Hematopoietic multipotent progenitor cell treated with erythropoietin and hydrocortisone succinate and interleukin-3 and kit ligand, for 17 days (in vitro differentiated cells): Measurements from ENCODE around the gene N4BP2L1.
"Not testable (repeated sequence)": the region's sequence is repeated elsewhere in the genome, so short reads cannot be mapped to it uniquely, and the experiment has no call there.

Experiments
- DNase-seq: peaks from one replicate; pipeline ENCODE4 v3.0.0-alpha.2; 2015; ENCODE audit warnings: low spot score

N4BP2L1 gene

DNA sequence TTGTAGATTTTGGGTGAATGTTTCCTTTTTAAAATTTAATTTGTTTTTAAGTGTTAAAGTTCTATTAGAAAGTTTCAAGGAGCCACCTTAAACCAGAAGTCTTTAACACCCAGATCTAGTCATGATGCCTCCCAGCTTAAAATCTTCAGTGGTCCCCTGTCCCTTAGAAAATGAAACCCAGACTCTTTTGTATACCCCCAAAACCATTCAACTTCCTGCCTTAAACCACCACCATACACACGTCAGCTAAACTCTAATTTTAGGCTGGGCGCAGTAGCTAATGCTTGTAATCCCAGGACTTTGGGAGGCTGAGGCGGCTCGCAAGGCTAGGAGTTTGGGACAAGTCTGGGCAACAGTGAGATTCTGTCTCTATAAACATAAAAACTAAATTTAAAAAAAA, 37.9 kb downstream of the N4BP2L1 start:
- no peak for DNase-seq

DNA sequence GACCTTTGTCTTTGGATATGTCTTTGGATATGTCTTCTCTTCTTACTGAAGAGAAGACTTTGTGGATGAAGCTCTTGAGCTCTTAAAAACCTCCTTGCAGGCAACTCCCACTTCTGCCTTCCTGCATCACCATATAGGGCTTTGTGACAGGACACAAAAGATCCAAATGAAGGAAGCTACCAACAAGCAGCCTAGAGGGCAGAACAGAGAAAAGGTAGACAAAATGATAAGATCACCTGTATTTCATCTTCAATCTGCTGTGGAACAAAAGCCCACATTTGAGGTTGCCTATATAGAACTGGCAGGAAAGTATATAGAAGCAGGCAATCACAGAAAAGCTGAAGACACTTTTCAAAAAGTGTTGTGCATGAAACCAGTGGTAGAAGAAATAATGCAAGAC, 42.5 kb downstream of the N4BP2L1 start:
- DNase-seq, result no peak

DNA sequence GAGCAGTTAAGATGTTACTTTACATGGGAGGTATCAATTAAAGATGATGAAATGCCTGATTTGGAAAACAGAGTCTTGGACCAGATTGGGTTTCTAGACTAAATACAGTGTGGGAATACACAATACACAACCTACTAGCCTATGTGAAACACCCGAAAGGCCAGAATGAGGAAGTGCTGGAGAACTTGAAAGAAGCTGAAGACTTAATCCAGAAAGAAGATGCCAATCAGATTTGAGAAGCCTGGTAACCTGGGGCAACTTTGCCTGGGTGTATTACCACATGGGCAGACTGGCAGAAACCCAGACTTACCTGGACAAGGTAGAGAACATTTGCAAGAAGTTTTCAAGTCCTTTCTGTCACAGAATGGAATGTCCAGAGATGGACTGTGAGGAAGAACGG, 43.2 kb downstream of the N4BP2L1 start:
- DNase-seq, result no peak

DNA sequence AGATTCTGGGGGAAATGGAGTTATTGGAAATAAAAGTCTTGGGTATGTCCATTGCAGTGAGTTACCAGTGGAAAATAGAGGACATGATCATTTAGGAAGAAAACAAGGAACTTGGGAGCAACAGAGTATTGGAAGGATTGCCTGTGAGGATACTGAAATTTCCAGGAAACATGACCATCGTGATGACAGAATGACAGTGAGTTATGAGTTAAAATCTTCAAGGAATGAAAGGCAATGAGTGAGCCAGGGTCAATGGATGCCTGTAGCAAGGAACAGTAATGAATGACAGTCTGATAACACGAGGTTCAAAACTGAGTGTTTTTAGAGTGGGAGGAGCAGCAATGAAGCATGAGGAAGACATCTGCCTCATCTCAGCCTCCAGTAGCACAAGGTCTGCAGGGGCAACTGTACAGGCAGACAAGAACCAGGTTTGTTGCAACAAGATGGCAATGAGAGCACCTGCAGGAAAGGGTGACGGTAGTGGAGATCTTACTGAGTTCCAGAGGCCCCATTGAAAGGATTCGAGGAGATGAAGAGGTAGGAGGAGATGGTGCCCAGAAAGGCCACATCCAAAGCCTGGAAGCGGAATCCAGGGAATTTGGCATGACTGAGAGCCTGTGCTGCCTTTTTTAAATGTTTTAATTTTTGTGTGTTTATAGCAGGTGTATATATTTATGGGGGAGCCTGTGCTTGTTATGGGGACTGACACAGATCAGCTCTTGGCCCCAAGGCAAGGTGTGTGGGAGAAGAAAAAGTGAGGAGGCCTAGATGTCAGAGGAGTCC, 43.9 kb downstream of the N4BP2L1 start:
- no peak for DNase-seq

DNA sequence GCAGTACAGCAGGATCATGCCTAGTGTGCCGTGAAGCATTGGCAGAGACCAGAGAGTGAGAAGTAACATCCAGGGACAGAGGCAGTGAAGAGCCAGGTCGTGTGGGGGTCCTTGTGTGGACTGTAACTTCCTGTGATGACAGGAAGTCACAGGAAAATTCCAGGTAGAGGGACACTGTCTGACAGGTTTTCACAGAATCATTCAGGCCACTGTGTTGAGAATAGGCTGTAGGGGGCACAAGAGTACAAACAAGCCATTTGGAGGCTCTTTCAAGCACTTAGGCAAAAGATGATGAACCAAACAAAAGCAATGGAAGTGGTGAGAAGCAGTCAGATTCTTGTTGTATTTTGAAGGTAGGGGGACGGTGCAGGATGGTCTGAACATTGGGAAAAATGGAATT, 46.4 kb downstream of the N4BP2L1 start:
- peak; percentile 59 for DNase-seq

DNA sequence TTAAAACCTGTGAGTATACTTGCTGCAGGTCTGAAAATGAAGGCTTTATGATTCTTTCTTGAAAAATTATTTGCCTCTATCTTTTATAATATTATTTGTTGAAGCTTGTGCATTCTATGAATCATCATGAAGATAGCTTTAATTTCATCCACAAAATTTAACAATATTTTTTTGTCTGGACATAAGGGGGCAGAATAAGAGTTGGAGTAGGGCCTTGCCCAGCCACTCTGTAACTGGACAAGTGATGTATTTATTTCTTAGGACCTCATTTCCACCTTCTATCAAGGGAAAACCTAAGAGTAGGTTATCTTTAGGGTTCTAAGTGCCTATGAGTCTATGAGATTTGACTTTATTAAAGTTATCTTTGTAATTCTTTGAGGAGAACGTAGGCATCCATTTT, 49.9 kb downstream of the N4BP2L1 start:
- no peak for DNase-seq

DNA sequence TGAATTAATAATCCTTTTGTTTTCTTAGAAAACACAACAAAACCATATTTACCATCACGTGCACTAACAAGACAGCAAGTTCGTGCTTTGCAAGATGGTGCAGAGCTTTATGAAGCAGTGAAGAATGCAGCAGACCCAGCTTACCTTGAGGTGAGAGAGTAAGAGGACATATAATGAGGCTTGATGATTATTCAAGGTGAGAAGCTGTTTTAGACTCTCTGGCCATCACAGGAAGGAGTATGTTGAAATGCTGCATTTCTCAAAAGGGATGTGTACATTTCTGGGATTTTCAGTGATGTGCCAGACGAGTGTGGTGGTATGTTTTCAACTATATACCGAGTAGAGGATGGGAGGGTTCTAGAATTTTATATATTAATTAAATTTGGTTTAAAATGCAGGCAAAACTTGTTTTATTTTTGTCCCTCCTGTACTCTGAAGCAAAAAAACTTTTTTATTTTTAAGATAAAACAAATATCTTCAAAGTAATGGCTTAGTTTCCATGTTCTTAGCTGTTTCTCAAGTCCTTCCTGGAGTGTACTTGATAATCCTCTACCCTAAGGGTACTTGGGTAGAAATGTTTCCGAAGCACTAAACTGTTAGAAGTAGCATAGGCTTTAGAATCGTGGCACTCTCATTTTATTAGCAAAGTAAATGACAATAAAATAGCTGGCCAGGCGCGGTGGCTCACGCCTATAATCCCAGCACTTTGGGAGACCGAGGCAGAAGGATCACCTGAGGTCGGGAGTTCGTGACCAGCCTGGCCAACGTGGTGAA, 51.1 kb downstream of the N4BP2L1 start:
- no peak for DNase-seq

DNA sequence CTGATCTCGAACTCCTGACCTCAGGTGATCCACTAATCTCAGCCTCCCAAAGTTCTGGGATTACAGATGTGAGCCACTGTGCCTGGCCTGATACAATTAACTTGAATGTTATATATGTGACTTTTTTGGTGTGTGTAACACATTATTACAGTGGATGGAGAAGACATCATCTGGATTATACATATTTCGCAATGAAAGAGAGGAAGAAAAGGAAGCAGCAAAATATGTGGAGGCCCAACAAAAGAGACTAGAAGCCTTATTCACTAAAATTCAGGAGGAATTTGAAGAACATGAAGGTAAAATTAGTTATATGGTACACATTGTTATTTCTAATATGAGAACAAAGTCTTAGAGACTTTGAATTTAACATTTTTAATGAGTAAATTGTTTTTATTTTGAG, 57.1 kb downstream of the N4BP2L1 start:
- no peak for DNase-seq

DNA sequence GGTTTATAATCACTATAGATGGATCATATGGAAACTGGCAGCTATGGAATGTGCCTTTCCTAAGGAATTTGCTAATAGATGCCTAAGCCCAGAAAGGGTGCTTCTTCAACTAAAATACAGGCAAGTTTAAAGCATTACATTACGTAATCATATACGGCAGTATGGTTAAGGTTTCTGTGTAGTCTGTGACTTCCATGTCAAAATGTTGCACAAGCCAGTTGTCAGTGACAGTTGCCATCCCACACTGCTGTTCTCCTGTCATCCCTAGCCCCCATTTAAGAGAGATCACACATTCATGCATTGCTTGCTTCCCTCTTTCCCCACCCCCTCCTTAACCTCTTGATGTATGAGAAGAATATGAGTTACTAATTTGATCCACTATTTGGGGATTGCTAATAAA, 65.4 kb downstream of the N4BP2L1 start:
- no peak for DNase-seq

DNA sequence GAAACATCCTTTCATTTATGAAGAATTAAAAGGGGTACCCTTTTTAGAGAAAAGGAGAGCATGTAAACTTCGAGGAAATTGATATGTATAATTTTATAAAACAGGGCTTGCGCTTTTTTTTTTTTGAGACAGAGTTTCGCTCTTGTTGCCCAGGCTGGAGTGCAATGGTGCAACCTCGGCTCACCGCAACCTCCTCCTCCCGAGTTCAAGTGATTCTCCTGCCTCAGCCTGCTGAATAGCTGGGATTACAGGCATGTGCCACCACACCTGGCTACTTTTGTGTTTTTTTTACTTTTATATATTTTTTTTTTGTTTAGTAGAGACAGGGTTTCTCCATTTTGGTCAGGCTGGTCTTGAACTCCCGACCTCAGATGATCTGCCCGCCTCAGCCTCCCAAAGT, 72.0 kb downstream of the N4BP2L1 start:
- not testable (repeated sequence) for DNase-seq

DNA sequence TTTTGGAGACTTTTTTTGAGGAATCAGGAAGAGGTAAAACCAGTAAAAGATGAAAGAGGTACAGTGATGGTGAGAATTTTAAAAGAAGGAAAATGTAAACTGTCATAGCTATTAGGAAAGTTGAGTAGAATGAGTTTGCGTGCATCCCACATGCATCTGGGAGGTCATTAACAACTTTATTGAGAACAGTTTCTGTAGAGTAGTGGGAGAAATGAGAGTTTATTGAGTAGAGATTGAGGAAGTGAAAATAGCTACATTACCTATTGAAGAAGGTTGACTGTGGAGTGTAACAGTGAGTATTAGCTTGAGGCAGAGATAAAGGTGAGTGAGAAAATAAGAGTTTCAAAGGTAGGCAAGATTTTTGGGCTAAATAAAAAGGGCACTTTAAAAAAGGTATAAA, 73.9 kb downstream of the N4BP2L1 start:
- DNase-seq, result no peak

DNA sequence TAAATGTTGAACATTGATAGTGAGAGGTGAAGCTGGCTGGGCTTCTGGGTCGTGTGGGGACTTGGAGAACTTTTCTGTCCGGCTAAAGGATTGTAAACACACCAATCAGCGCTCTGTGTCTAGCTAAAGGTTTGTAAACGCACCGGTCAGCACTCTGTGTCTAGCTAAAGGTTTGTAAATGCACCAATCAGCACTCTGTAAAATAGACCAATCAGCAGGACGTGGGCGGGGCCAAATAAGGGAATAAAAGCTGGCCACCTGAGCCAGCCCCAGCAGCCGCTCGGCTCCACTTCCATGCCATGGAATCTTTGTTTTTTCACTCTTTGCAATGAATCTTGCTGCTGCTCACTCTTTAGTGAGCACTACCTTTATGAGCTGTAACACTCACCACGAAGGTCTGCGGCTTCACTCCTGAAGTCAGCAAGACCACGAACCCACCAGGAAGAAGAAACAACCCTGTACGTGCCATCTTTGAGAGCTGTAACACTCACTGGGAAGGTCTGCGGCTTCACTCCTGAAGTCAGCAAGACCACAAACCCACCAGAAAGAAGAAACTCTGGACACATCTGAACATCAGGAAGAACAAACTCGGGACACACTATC, 77.0 kb downstream of the N4BP2L1 start:
- DNase-seq, result not testable (repeated sequence)
